HG03439 (cell line): ENCODE data around the gene HSPA1L.

Source experiments
- ATAC-seq: cut with Tn5 transposase; IDR thresholded peaks from one replicate; pipeline ENCODE4 v1.9.1; 2021; ENCODE audit warnings: mild to moderate bottlenecking, moderate library complexity; ENCODE audit not compliant: unreplicated experiment

The HSPA1L gene

DNA sequence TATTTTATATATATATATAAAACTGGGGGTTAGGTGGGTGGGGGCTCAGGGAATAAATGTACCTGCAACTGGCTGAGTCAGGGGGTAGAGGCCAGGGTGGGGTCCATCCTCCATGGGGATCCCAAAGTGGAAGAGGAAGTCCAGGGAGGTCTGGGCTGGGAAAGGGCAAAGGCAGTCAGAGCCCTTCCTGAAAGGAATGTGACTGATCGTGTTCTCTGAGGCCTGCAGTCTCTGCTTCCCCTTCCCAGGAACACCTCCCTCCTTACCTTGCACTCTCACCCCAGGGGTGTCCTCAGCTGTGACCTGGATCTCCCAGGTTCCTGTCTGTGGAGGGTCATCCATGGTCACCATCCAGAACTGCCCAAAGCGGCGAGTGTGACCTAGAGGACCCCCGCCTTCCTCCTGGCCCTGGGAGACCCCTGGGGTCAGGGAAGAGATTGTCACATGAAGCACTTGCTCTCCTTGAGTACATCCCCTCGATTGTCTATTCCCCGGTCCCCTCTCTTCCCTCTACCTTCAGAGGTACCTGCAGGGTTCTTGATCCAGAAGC lies 47.9 kb downstream of the HSPA1L start:
- ATAC-seq: no peak

DNA sequence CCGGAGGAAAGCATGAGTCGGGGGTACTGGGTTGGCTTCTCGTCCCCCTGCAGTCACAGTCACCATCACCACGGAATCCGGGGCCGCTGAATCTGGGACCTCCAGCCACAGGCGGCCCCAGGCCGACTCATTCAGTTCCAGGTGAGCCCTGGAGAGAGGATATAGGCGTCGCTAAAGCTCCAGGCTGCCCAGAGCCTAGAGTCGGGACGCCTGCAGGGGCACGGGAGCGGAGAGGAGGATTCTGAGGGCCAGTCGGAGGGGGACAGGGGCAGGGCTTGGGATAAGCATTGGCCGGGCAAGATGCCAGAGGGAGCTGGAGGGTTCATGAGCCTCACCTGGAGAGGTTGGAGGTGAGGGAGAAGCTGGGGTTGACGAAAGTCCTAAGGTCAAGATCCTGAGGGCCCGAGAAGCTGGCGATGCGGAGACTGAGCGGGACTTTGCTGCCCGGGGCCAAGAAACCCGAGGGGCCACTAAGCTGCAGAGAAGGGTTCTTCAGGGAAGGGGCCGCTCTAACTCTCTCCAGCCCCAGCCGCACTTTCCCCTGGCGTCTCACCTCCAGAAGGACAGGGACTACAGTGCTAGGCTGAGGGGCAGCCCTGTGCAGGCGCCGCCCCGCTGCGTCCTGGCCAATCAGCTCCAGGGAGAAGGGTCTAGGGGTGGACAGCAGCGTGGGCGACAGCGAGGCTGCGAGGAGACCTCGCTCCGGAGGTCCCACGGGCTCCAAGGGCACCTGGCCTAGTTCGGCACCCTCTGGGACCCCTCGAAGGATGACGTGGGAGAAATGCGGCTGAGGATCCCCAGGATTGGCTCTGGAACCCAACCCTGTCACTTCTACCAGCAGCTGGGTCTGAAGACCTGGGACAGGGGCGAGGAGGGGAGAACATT lies 48.9 kb downstream of the HSPA1L start:
- no peak for ATAC-seq

GRCh38 chr6:31765559-31765909 lies 49.5 kb downstream of the HSPA1L start:
- ATAC-seq: no peak

DNA sequence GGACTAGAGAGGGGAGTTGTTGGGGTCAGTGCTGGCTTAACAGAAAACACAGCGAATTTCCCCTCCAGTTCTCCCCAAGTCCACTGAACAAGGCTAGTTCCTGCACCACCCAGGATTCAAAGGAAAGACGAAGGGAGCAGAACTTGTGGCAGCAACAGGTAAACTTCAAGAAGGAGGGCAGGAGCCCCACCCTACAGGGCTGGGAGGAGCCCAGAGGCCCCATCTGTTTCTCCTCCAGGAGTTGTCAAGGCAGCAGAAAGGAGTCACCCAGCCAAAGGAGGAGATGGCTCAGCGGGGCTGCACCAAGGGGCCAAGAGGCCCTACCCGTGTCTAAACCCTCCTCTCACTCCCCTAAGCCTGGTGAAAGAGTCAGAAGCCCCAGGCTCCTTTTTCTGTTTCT lies 50.9 kb downstream of the HSPA1L start:
- no peak for ATAC-seq

DNA sequence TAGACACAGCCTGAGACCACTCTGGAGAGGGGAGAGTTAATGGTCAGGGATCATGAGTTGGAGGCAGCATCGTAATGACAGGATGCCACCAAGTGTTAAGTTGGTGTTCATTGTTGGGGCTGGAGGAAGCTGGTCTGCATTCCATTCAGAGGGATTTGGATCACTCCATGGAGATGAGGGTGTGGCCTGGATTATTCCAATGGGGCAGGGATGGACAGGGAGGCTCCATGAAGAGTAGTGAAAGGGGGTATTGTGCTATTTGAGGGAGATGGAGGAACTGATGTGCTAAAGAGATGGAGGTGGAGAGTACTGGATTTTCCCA lies 51.5 kb downstream of the HSPA1L start:
- ATAC-seq: no peak

- ATAC-seq: no peak
Measured at GRCh38 chr6:31762878-31763618, 52.0 kb downstream of the HSPA1L start.

- no peak for ATAC-seq
Measured at GRCh38 chr6:31762356-31762755, 52.7 kb downstream of the HSPA1L start, which contains the start of gene SAPCD1. TSS of gene SAPCD1 (plus strand) at chr6:31762656. CDS start at chr6:31763055, 399 bp downstream.

- ATAC-seq: no peak
Measured at GRCh38 chr6:31761343-31761742, 53.7 kb downstream of the HSPA1L start.

DNA sequence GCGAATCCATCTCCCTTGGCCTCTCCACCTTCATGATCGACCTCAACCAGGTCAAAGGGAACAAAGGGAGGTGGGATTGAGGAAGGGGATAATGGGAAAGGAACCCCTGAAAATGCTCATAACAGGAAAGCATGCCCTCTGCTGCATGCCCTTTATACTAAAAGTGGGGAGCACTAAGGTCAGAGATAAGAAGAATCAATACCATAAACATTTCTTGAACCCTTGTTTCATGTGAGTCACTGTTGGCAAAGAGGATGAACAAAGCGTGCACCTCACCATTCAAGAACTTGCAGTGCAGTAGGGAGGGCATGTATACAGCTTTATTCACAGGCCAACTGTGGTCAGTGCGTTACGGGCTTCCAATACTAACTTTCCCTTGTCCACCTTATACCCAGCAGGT lies 54.3 kb downstream of the HSPA1L start:
- ATAC-seq: no peak
